NCI-H2171 (cell line): ENCODE results near the gene HDAC1.
"Not testable (repeated sequence)": the region's sequence is repeated elsewhere in the genome, so short reads cannot be mapped to it uniquely, and the experiment has no call there.

Experiments used
- DNase-seq: peaks from one replicate; lab custom pipeline; 2025; lab: John Stamatoyannopoulos, UW

HDAC1 gene

DNA sequence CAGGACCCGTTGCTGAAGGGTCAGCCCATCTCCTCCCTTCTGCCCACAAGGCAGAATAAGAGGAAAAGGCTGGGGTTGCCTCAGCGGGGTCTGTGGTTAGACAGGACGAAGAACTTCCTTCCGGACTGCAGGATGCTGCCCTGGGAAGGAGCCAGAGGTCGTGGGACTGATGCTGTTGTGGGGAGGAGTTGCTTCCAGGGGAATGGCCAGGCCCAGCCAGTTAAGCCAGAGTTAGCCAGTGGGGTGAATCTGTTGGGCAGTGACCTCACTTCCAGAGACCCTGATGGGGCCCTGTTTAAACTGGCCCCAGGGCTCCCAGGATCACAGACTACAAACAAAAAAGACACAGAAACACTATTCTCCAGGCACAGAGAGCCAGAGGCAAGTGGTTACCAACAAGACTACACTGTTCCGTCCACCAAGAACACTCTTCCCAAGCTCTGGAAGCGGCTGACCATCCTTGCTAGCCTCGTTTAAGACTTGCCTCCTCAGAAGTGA is 57.4 kb downstream of the HDAC1 start:
- DNase-seq = no peak

DNA sequence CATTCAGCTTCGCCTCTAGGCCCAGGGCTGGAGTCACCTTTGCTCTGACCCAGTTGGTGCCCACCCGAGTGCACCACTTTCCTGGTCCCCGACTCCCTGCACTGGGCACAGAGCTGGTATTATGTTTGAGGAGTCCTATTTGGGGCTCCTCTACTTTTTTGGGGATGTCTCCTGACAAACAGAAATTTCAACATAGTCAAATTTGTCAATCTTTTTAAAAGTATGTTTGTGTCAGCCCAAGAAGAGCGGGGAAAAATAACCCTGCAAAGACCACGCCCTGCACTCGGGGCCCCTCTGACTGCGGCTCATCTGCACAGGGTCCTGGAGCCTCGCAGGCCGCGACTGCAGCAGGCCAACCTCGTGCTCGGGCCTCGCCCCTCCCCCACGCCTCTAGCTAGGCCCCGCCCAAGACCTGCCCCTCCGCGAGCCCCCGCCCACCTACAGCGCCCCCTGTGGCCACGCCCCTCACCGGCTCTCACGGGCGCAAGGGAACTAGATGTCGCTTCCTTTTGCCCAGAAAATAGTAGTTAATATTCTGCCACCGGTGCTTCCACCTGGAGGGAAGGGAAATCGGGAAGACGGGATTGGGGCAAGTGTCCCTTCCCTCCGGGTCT is 59.0 kb downstream of the HDAC1 start:
- peak; percentile 79 for DNase-seq

DNA sequence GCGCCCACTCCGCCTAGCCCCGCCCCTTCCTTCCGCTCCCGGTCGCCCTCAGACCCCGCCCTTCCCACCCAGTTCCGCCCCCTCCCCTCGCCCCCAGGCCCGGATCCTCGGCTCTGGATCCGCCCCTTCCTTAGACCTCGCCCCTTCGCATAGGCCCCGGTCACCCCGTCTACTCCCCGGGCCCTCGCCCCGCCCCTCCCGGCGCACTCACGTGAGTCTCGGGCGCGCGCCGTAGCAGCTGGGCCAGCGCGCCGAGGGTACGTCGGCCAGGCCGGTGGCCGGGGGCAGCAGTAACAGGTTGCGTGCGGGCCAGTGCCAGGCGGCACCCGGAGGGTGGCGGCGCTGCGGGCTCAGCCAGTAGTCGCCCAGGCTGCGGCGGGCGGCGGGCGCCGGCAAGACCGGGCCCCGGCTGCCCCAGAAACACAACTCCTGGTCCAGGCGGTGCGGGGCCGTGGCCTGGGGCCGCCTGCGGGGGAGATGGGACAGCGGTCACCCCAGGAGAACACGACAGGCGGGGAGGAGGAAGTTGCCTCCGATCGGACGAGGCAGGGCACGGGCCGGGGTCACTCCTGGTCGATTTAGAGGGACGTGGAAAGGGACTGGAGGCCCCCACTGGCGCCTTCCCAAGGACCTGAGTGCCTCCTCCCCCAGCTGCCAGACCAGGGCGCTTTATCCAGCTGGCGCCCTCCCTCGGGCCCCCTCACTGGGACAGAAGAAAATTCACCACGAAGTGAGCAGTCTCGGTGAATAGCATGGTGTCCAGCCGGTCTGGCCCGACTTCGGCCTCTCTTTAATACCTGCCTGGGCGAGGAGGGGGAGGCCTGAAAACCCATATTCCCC is 59.7 kb downstream of the HDAC1 start:
- peak; percentile 97 for DNase-seq

DNA sequence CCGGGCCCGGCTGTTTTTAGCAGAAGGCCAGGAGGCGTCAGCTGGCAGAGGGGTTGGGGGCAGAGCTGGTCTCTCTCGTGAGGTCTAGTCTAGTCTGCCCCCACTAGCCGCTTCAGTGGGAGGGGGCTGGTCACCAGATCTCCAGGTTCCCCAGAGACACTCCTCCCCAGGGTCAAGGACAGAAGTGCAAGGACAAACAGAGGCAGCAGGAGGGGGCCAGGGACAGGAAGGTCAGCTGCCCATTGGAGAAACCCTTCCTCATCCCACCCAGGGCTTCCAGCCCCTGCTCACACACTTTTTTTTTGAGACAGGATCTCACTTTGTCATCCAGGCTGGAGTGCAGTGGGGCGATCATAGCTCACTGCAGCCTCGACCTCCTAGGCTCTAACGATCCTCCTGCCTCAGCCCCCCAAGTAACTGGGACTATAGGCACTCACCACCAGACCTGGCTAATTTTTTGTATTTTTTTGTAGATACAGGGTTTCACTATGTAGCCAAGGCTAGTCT is 60.4 kb downstream of the HDAC1 start:
- DNase-seq = no peak

DNA sequence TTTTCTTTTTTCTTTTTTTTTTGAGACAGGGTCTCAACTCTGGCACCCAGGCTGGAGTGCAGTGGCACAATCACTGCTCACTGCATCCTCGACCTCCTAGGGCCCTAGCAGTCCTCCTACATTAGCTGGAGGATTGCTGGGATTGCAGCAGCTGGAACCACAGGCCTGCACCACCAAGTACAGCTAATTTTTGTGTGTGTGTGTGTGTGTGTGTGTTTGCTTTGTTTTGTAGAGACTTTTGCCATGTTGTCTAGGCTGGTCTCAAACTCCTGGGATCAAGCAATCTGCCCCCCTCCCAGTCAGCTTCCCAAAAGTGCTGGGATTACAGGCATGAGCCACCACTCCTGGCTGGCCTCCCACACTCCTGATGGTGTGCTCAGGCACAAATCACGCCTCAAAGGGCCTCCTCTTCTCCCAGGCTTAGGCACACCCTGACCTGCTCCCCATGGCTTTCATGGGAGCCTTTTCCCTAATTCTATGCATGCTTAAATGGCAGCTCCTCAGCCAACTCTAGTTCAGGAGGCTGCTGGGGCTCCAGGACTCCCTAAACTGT is 61.0 kb downstream of the HDAC1 start:
- no peak for DNase-seq

DNA sequence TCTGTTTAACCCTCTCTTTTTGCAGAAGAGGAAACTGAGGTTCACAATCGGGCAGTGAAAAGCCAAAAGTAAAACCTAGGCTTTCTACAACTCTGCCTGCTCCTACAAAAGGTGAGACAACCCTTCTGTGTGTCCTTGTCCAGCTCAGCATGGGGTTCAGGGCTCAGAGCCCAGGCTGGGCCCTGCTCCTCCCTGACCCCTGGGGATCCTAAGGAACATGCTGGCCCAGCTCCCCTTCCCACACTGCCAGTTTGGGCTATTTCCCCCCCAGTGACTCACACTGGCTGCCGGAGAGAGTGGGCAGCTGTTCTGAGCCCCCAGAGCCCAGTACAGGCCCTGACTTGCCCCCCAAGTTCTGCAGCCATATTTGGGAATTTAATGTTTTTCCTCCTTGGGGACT is 61.5 kb downstream of the HDAC1 start:
- DNase-seq = no peak

DNA sequence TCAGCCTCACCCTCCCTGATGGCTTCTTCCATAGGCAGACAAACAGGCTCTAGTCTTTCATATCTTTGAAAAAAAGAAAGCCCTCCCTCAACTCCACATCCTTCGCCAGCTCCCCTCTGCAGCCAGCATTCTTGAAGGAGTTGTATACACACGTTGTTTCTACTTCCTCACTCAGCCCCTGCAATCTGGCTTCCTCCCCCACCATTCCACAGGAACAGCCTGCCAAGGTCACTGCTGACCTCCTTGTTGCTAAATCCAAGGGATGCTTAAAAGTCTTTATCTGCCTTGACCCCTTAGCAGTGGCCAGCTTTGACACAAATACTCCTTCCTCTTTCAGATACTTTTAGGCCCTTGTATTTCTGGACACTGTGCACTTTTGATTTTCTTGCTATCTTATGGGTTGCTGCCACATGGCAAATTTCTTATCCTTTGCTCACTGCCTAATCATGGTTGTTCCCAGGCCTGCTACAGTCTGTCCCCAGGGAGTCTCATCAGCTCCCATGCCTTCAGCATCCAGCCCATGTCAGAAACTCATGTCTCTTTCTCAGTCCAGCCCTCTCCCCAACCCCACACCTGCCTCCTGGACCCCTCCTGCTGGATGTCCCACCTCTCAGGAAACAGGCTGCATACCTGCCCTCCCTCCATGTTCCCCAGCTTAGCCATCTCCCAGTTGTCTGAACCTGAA is 62.1 kb downstream of the HDAC1 start:
- no peak for DNase-seq

DNA sequence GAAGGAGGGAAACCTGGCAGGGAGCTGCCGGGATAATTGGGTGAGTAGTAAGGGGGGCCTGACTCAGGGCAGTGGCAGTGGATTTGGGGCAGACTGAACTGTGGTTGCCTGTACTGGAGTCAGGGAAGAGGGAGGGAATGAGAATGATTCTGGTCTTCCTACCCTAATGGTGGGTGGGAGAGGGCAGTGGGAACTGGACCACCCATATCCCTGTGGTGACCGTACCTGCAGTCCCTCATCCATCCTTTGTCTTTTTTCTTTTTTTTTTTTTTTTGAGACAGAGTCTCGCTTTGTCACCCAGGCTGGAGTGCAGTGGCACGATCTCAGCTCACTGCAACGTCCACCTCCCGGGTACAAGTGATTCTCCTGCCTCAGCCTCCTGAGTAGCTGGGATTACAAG is 63.9 kb downstream of the HDAC1 start:
- DNase-seq = not testable (repeated sequence)

DNA sequence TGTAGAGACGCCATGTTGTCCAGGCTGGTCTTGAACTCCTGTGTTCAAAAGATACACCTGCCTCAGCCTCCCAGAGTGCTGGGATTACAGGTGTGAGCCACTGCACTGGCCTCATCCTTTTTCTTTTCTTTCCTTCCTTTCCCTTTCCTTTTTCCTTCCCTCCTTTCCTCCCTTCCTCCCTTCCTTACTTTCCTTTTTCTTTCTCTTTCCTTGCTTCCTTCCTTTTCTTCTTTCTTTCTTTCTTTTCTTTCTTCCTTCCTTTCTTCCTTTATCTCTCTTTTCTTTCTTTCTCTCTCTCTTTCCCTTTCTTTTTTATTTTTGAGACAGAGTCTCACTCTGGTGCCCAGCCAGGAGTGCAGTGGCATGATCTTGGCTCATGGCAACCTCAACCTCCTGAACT is 64.6 kb downstream of the HDAC1 start:
- DNase-seq = no peak

DNA sequence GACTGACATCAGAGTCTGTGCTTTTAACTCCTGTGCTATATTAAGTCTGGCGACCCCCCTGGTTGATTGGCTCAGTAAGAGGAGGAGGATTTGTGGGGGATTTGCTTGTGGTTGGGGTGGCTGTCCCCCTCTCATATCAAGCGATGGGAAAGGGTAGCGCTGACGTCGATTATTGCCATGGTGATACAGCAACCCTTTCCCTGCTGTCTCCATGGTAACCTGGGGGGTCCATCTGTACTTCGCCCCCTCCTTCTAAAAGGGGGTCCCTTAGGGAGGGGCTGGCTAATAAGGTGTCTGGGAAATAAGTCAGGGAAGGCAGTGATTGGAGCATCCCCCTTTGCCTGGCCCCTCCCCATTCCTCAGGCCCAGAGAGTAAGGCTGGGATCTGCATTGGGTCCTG is 65.7 kb downstream of the HDAC1 start:
- no peak for DNase-seq

DNA sequence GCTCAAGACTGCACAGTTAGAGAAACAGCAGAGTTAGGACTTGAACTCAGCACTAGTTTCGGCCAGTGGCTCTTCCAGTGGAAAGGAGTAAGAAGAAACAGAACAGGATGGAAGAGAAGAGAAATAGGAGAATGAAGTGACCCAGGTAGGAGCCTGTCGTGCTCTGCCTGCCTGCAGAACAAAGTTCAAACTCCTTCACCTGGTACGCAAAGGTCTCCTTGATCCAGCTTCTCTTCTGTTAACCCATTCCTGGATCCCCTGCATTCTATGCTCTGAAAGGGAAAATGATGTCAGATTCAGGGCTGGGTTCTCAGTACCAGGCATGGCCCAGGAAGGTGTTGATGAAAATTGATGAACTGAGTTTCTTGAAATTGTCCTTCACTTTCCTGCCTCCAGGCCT is 66.6 kb downstream of the HDAC1 start:
- no peak for DNase-seq

DNA sequence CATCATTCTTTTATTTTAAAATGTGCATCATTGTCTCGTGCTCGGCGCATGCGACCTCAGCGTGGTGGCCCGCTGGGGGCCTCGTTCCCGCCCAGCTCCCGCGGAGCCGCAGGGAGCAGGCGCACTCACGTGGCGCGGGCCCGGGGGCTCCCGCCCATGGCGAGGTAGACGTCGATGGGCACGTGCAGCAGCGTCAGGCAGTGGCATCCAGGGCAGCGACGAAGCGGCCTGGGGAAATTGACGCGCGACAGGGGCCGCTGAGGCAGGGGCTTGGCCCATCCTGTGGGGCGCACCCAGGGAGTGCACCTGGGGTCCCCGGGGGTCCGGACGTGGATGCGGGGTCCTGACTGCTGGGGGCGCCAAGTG is 69.4 kb downstream of the HDAC1 start:
- no peak for DNase-seq

DNA sequence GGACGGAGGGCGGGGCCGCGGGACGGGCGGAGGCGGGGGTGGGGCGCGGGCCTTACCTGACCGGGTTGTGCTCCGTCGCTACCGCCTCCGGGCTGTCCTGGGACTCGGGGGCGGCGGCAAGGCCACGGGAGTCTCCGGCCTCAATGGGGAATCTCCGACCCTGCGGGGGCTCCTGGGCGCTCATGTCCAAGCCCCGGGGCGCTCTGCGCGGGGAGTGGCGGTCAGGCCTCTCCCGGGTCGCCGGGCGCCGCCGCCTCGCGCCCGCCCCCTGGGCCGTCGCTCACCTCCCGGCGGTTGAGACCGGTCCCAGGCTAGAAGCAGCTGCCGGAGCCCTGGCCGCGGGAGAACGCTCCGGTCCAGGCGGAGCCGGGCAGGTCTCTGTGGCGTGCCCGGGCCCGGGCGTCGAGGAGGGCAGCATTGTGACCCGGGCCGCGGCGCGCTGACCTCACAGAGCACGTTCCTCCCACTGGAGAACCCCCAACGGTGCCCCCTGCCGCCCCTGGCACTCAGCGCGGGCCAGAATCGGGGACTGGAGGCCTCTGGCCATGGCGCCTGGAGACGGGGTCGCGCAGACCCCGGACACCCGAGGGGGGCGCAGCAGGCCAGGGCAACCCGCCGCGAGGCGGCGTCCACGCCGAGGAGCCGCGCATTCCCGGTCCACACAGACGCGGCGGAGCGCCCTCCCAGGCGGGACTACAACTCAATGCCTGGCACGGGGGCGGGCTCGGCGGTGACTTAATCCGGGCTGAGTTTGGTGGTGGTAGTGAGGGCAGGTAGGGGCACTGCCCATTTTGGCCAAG is 70.0 kb downstream of the HDAC1 start:
- peak; percentile 25 for DNase-seq

DNA sequence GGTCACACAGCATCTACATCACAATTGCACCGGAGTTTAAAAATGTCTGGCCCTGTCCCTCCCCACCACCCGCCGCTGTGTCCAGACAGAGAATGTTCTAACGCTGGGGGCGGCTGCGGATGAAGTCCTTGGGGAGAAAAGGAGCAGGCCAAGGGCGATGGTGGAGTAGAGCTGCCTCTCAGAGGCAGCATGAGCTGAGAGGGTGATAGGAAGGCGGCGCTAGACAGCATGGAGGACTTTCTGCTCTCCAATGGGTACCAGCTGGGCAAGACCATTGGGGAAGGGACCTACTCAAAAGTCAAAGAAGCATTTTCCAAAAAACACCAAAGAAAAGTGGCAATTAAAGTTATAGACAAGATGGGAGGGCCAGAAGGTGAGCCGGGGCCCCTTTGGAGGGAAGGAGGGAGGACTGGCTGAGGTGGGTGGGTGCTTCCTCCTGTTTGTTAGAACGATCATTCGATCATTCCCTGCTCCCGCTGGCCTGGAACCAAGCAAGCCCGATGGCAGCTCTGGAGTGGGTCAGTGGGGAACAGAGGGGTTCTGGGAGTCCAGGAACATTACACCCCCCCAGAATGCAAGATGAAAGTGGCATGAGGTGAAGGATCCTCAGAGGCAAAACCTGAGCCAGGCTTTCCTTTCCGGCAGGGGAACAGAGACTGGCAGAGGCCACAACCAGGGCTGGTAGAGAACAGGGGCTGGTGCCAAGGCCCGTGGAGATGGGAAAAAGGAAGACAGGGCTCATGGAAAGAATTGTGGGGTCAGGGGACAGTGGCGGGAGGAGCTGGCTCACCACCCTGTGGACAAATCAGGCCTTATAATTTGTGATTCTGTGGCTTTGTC is 70.8 kb downstream of the HDAC1 start, which contains the start of the genes FAM229A and TSSK3:
FAM229A (minus strand) TSS at position 12 of the 840 bp plus-strand sequence. CDS start 394 bp downstream, outside the sequence.
TSSK3 (plus strand) TSS at position 66 of the 840 bp plus-strand sequence; CDS start at position 229, 163 bp downstream.
- no peak for DNase-seq

DNA sequence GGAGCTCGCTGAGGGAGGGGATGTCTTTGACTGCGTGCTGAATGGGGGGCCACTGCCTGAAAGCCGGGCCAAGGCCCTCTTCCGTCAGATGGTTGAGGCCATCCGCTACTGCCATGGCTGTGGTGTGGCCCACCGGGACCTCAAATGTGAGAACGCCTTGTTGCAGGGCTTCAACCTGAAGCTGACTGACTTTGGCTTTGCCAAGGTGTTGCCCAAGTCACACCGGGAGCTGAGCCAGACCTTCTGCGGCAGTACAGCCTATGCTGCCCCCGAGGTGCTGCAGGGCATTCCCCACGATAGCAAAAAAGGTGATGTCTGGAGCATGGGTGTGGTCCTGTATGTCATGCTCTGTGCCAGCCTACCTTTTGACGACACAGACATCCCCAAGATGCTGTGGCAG is 71.8 kb downstream of the HDAC1 start:
- DNase-seq = no peak

DNA sequence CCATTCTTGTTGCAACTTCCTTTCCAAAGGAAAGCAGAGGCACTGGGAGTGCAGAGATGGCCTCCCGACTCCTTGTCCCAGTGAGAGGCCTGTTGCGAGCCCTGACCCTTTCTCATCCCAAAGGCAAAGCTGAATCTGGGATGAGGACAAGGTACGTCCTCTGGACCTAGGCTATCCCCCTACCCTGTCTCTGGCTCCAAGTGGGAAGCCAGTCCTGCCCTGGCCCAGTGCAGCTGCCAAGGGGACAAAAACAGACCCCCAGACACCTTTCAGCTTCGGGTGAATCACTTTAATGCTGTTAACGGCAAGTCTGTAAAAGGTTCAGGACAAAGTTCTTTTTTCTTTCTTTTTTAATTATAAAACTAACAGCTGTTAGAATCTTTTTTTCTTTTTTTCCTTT is 73.0 kb downstream of the HDAC1 start:
- DNase-seq = no peak

DNA sequence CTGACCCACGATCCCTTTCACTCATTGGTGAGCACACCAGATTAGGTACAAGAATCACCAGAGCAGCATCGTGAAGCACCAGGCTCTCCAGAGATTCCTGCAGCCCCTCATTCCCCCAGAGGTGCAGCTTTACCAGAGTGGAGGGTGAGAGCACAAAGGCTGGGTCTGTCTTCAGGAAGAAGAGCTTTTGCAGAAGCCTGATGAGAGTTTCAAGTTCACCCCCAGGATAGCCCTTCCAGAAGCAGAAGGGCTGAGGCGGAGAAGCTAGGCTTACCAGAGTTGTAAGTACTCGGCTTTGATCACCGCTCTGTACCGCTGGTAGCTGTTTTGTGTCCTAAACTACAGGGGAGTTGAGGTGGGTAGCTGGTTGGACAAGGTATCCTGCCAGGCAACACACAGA is 73.6 kb downstream of the HDAC1 start:
- no peak for DNase-seq

DNA sequence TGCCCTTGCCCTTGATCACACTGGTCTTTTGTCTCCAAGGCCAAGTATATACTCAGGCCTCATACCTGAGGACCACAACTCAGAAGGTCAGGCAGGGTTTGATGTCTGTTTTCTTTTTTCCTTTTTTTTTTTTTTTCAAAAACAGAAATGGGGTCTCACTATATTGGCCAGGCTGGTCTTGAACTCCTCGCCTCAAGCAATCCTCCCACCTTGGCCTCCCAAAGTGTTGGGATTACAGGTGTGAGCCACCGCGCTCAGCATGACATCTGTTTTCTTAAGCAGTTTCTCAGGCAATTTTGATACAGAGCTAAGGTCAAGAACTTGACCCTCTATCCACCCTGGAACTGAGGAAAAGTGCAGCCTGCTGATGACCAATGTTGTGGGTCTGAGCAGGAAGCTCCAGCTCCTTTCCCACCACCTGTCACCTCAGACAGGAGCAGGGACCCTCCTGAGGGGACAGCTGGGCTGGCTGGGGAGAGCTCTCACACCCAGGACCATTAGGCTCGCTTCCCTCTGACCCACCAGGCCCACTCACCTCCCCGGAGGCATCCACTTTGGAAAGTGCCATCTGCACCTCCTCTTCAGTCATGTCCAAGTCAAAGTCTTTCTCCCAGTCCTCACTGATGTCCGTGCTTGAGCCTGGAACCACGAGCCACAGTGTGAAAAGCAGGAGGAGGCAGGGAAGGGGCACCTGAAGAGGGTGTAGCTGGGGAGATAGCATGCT is 76.2 kb downstream of the HDAC1 start:
- DNase-seq = no peak

DNA sequence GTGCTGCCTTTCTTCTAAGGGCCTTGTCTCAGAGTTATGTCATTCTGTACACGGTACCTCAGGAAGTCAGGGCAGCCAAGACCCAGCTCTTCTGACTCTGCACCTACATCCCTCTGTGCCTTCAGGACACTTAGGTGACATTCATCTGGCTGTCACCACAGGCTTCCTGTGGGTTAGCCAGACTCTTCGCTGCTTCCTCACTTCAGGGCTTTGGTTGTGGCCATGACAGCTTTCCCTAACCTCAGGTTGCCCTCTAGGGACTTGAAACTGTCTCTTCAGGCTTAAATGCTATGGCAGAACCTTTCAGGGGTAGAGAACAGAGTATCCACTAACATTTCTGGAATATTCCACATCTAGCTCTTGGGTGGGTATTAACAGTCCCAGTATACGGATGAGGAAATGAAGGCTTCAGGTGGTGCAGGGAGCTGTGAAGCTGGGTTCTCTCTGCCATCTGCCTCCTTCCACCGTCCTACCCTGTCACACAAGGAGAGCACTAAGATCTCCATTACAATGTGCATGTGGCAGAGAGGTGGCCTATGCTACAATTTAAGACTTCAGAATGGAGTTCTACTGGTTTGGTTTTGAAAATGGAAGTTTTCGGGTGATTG is 80.4 kb downstream of the HDAC1 start:
- DNase-seq = no peak
